Glomerular endothelial cell (primary cell): Measurements from ENCODE around the gene OR52K1. TPM values are rescaled to one million over a fixed set of nuclear protein-coding genes. Genes with fewer than 3 reads are reported as not detected.
A peak's percentile ranks its signal among the peaks of the same experiment; 100 is the strongest.
"Not testable (repeated sequence)": the region's sequence is repeated elsewhere in the genome, so short reads cannot be mapped to it uniquely, and the experiment has no call there.

Experiments used
- DNase-seq: peaks from one replicate; pipeline ENCODE4 v3.0.0-alpha.2; 2011; ENCODE audit warnings: low read depth, low spot score; ENCODE audit errors: extremely low read depth
- total RNA-seq: library from RNA; depleted of rRNA; stranded (reverse); fragments of >200 nt; gene quantifications from 2 replicates; pipeline ENCODE4 v1.2.3, GENCODE V29; 2015

Gene OR52K1
- total RNA-seq, 1 donor from 2014 or later: not detected

DNA sequence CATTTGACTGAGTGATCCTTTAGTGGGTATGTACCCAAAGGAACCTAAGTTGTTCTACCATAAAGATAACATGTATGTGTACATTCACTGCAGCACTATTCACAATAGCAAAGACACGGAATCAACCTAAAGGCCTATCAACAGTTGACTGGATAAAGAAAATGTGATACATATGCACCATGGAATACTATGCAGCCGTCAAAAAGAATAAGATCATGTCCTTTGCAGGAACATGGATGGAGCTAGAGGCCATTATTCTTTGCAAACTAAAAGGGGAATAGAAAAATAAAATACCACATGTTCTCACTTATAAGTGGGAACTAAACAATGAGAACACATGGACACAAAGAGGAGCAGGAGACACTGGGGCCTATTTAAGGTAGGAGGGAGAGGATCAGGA is 9.0 kb downstream of the OR52K1 start:
- not testable (repeated sequence) for DNase-seq

DNA sequence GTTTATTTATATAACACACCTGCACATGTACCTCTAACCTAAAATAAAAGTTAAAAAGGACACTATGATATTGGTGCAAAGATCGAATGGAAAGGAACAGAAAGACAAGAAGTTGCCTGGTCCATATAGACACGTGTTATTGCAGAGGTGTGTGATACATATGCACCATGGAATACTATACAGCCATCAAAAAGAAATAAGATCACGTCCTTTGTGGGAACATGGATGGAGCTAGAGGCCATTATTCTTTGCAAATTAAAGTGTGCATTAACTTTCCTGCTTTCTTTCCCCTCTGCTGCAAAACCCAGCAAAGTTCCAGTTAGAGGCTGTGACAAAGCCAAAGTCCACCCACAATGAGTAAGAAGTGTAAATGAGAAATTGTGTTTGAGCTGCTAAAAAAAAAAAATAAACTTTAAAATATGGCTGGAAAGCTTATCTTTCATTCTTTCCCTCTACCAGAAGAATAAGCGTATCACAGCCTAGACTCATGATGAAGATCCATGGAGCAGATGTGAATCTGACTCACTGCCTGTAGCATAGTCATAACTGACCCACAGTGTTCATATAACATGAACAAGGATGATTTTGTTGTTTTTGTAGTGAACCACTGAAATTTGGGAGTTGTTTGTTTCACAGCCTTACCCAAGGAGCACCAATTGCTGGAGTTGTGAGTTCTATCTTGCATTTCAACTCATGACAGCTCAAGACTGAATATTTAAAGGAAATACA is 9.6 kb downstream of the OR52K1 start:
- DNase-seq: no peak

DNA sequence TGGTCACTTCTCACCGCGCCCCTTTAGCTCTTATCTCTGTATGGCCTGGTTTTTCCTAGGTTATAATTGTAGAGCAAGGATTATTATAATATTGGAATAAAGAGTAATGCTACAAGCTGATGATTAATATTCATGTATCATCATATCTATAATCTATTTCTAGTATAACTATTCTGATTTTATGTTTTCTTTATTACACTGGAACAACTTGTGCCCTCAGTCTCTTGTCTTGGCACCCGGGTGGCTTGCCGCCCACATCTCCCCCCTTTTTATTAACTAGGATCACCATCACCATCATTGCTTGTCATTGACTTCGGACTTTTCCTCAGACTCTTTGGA is 11.0 kb downstream of the OR52K1 start:
- no peak for DNase-seq

DNA sequence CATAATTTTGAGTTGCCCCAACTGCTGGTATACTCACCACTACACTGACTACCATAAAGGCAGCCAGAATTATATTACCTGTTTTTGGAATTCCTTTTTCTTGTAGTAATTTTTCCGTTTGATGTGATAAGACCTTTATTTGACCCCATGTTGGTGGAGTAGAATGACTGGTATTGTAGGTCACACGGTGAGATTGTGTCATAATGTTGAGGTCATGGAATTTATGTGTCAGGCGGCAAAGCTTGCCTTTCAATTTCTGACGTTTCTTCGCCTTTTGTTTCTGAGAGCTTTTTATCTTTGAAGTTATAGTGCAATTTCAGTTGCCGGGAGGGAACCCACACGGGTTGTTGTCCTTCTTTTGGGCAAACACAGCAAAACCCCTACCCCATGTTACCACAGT is 13.0 kb downstream of the OR52K1 start:
- DNase-seq: no peak

DNA sequence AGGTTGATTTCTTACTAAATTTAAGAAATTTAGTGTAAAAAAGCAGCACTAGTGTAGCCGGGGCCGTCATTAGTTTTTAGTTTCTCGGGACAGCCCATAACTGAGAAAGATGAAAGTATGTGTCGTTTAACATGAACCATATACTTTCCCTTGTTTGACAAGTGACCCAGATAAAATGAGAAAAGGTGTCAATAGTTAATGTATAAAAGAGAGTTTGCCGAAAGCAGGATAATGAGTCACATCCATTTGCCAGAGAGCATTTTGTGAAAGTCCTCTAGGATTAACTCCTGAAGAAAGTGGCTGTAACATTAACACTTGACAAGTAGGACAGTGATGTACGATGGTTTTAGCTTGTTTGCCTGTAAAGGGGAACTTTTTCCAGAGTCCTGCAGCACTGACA is 13.5 kb downstream of the OR52K1 start:
- DNase-seq: no peak

DNA sequence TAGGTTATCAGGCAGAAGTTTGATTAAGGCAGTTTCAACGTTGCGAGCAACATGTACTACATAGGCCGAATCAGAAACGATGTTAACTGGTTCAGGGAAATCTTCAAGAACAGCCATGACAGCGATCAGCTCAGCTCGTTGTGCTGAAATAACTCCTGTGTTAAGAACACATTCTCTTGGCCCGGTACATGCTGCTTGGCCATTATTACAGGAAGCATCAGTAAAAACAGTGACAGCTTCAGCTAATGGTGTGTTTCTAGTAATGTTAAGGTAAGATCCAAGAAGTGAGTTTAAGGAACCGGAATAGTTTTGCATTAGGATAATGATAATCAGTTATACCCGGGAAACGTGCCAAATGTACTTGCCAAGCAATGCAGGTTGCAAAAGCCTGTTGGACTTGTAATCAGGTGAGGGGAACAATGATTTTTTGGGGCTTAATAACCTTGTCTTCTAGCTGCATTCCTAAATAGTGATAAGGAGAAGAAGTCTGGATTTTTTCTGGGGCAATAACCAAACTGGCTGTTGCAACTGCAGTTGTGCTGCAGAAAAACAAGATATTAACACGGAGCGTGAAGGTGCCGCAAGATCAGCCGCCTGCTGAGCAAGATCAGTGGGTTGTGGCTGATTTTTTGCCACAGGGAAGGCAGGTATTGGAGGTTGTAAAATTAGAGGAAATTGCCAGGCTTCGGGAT is 14.3 kb downstream of the OR52K1 start:
- no peak for DNase-seq

DNA sequence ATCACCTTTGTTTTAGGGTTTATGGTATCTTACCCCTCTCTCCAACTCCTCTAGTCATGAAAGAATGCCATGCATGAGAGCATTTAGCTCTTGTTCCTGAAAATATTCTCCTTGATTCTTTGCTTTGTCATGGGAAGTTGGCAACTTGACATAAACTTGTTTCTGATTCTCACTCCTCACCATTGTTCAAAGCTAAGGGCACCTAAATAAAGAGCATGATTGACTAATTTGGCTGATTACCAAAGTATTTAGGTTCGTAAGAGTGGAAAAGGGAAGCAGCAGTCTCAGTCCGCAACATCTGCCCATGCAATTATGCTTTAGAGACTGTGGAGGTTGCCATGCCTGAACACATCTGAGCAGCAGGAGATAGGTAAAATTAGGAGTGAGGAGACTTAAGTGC is 26.4 kb downstream of the OR52K1 start:
- DNase-seq: no peak

DNA sequence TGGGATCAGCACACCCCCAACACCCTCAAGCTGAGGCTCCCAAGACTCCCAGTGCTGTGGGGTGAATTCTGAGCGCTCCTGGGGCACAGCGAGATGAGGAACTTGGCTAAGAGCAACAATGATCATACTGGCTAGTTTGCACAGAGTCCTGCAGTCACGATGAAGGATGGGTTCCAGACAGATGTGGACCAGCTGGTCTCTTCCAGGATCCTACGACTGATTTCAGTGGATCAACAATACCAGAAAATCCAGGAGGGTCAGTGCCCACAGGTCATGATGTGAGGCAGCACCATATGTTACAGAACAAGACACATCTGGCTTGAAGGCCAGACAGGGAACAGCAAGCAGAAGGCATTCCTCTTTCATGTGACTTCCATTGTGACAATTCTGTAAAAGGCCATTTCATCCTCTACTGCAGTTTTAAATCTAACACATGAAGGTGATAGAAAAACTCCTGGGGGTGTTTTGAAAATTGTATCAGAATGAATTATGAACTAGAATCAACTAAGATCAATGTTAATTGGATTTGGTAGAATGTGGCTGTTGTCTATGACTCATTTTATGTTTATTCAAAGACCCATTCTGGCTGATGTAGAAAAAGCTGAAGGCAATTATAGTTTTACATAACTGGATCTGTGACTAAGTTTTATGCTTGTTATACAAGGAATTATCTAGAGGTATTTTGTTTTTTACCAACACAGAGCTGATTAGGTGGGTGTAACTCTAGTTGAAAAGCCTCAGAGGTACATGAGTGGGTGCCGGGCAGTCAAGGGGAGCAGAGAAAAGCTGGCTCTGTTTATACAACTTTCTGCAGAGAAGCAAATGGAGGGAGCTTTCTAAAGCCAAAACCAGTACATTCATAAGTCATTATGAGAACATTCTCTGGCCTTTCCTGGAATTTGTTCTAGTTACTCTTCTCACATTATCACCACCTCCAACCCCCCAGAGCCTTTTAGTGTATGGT is 29.1 kb downstream of the OR52K1 start:
- DNase-seq: no peak

DNA sequence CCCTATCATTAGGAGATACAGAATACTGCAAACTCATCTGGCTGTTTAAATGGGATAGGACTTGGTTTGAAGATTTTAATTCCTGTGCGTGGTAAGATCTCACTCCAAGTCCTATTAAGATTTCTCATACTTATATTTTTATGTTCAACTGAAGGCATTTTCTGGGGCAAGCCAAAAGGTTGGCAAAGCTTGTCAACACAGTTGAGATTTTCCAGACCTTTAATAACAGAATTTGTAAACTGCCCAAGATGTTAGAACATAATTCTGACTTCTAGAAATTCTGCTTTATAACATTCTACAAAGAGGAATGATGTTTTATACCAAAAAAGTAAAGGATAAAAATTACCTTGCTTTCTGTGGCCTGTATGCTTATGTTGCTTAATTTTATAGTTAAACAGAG is 31.8 kb downstream of the OR52K1 start:
- DNase-seq: no peak

DNA sequence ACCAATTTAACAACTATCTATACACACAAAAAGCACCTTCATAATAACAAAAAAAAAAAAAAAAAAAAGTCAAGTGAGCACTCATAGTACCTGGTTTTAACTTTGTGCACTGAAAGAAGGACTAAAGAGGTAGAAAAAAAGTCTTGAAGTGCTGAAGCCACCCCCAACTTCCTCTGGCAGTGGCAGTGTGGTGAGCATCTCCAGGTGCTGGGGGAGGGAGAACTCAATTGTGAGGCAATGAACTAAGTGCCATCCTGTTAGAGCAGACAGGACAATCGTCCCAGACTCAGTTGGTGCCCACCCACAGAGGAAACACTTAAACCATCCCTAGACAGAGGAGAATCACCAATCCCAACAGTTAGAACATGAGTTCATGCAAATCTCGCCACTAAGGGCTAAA is 39.9 kb downstream of the OR52K1 start:
- DNase-seq: no peak

DNA sequence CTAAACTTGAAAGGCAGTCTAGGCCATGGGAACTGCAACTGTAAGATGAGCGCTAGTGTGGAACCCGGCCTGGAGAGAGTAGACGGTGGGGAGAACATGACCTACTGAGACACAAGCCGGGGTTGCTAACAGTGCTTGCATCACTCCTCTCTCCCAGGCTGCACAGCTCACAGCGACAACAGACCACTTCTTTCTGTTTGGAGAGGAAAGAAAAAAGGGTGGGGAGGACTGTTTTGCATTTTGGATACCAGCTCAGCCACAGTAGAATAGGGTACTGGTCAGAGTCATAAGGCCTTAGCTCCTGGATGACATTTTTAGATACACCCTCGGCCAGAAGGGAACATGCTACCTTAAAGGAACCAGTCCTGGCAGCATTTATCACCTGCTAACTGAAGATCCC is 40.3 kb downstream of the OR52K1 start:
- no peak for DNase-seq

DNA sequence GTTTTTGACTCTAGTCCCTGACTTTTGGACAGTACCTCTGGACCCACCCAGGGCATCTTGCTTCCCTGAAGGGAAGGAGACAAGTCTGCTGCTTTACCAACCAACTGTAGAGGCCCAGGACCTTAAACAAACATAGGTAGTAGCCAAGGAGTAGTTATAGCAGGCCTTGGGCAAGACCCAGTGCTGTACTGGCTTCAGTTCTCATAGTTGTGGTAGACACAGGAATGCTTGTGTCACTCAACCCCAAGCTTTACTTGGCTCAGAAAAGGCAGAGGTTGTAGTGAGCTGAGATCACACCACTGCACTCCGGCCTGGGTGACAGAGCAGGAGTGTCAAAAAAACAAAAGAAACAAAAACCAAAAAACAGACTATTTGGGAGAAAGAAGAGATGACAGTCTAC is 41.2 kb downstream of the OR52K1 start:
- DNase-seq: no peak

DNA sequence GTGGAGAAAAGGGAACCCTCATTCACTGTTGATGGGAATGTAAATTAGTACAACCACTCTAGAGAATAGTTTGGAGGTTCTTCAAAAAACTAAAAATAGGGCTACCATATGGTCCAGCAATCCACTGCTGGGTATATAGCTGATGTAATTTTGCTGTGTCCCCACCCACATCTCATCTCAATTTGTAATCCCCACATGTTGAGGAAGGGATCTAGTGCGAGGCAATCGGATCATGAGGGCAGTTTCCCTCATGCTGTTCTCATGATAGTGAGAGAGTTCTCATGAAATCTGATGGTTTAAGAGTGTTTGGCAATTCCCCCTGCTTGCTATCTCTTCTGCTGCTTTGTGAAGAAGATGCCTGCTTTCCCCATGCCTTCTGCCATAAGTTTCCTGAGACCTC is 45.5 kb downstream of the OR52K1 start:
- no peak for DNase-seq

DNA sequence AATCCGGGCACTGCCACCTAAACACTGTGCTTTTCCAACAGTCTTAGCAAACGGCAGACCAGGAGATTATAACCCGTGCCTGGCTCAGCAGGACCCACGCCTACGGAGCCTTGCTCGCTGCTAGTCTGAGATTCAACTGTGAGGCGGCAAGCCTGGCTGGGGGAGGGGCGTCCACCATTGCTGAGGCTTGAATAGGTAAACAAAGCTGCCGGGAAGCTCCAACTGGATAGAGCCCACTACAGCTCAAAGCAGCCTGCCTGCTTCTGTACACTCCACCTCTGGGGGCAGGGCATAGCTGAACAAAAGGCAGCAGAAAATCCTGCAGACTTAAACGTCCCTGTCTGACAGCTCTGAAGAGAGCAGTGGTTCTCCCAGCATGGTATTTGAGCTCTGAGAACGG is 49.2 kb downstream of the OR52K1 start:
- not testable (repeated sequence) for DNase-seq

DNA sequence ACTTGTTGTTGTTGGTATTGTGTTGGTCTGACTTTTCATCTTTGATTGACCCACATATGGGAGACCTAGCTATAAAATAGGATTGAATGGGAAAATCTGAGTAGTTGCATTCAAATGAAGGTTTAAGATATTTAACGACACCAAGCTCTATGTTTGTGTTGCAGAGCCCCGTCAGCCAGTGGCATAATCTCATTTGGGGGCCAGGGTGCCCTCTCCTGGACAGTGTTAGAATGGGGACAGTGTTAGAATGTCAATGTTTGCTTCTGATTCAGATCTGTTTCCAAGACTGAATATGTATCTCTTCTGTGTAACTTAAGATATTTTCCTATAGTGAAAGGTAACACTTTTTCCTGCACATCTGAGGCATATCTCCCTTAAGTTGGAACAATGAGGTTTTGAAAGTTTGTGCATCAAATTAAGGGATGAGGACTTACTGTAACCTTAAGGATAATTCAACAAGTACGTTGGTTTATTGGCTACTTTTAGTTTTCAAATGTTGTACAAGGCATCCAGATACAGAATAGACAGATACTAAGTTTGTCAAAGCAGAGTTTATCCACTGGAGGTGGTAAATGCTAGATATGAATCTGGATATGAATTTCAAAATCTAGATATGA is 57.3 kb downstream of the OR52K1 start:
- peak; percentile 20 for DNase-seq

DNA sequence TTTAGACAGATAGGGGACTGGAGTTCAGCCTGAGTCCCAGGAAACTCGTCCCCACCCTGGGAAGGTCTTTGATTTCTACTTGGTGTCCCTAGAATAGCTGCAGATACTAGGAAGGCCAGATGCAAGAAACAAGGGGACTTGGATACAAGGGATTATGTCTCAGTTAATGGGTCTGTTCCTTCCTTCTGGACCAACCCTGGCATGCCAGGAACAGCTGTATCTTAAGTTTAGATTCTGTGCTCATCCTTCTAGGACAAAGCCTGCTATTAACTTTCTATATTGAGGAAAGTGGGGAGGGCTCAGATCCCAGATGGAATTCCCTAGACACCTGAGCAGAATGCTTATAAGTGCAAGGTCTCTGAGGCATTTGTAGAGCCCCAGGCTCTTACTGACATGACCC is 58.6 kb downstream of the OR52K1 start:
- no peak for DNase-seq

Other genes starting within 250 kb of the OR52K1 start
- gene OR52B4, start 114.3 kb upstream of the OR52K1 start, total RNA-seq: not detected in 2 replicates
- gene TRIM21, start 88.9 kb upstream of the OR52K1 start, total RNA-seq: 35.5 and 36.1 TPM in 2 replicates
- not detected in 2 replicates for gene OR52K2, start 33.4 kb upstream of the OR52K1 start, total RNA-seq
- not detected in 2 replicates for gene OR52M1, start 62.5 kb downstream of the OR52K1 start, total RNA-seq
- not detected in 2 replicates for gene OR52I2, start 99.1 kb downstream of the OR52K1 start, total RNA-seq
- gene OR52I1, start 111.4 kb downstream of the OR52K1 start, total RNA-seq: not detected in 2 replicates
- 21.0 and 21.9 TPM in 2 replicates for gene TRIM68, start 125.6 kb downstream of the OR52K1 start, total RNA-seq
- gene OR51D1, start 154.8 kb downstream of the OR52K1 start, total RNA-seq: not detected in 2 replicates
- not detected in 2 replicates for gene OR51E1, start 161.3 kb downstream of the OR52K1 start, total RNA-seq
- gene OR51E2, start 215.2 kb downstream of the OR52K1 start, total RNA-seq: 0.06 TPM in 1 of 2 replicates, not detected in the other
- not detected in 2 replicates for gene MMP26, start 222.1 kb downstream of the OR52K1 start, total RNA-seq